ENCODE measurements around the gene MOB3B.
A peak's percentile ranks its signal among the peaks of the same experiment; 100 is the strongest.

DNA sequence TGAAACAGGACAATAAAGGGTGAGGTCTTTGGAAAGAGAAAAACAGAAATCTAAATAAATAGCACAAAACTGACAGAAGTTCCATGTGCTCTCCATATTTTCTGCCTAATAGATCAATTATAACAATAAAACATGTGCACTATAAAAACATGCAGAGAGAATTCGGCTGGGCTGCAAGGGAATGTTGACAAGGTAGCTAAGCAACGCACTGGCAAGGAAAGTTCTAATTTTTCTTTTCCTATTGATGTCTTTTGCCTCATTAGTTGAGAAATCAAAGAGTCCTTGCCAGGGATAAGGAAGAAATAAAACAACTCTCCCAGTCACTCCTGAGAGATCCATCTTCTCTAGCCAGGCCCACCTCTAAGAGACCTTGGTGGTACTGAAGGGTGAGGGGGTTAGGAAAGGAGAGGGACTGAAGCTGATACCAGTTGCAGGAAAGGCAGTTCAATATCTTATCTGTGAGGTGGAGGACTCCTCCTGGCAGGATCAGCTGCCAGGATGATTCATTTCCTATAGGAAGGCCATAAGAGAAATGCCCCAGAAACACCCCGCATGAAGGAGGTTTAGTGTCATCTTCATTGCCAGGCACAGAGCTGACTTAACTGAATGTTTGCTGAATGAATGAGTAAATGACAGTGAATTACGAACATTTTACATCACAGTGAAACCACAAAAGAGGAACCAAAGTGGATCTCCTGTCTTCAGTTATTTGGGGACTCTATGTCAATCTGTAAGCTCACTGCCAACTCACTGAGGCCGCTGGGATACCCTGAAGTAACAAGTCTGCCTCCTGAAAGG lies 69.2 kb downstream of the MOB3B start:
- TF ChIP-seq, protein P1, sequence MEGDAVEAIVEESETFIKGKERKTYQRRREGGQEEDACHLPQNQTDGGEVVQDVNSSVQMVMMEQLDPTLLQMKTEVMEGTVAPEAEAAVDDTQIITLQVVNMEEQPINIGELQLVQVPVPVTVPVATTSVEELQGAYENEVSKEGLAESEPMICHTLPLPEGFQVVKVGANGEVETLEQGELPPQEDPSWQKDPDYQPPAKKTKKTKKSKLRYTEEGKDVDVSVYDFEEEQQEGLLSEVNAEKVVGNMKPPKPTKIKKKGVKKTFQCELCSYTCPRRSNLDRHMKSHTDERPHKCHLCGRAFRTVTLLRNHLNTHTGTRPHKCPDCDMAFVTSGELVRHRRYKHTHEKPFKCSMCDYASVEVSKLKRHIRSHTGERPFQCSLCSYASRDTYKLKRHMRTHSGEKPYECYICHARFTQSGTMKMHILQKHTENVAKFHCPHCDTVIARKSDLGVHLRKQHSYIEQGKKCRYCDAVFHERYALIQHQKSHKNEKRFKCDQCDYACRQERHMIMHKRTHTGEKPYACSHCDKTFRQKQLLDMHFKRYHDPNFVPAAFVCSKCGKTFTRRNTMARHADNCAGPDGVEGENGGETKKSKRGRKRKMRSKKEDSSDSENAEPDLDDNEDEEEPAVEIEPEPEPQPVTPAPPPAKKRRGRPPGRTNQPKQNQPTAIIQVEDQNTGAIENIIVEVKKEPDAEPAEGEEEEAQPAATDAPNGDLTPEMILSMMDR (IDR thresholded peaks at IDR 0.05), result no peak
- peak in 1 of 3 donors; percentile 42 for TF ChIP-seq POLR2AphosphoS5 (IDR thresholded peaks at IDR 0.05)
